HT1080 (cell line): ENCODE measurements around the gene AIG1. TPM values are rescaled to one million over a fixed set of nuclear protein-coding genes. Genes with fewer than 3 reads are reported as not detected.
"Not testable (repeated sequence)": the region's sequence is repeated elsewhere in the genome, so short reads cannot be mapped to it uniquely, and the experiment has no call there.

ENCODE experiments used
- DNase-seq: peaks from one replicate; pipeline ENCODE4 v3.0.0-alpha.2; 2015; ENCODE audit warnings: low read depth
- polyA plus RNA-seq, 2 experiments: library from polyadenylated mRNA; depleted of rRNA; stranded (reverse); fragments of >200 nt; gene quantifications; 2 replicates each; pipeline ENCODE4 v1.2.3, GENCODE V29; 2015
- total RNA-seq: library from RNA; depleted of rRNA; stranded (reverse); fragments of >200 nt; shearing (Covaris generic); gene quantifications from 2 replicates; pipeline ENCODE4 v1.2.3, GENCODE V29; 2014; rRNA removed

AIG1 gene
- 30.8 and 33.7 TPM in 2 replicates for total RNA-seq
- polyA plus RNA-seq (2015; cell fraction: cytosol; rRNA removed) = 63.1 and 77.8 TPM in 2 replicates
- polyA plus RNA-seq (2015; cell fraction: nucleus; rRNA removed) = 49.3 and 55.7 TPM in 2 replicates

- peak; percentile 5 for DNase-seq
Observed at GRCh38 chr6:143060806-143061596, at the start of gene AIG1. Gene AIG1, plus strand, starts transcription at chr6:143060889. Its CDS starts 37 bp downstream, at chr6:143060926.

GRCh38 chr6:143014764-143015163 is 45.9 kb upstream of the AIG1 start:
- DNase-seq = no peak

- DNase-seq = no peak
Observed at GRCh38 chr6:143015300-143015706, 45.4 kb upstream of the AIG1 start.

- no peak for DNase-seq
Observed at GRCh38 chr6:143018955-143019354, 41.7 kb upstream of the AIG1 start.

GRCh38 chr6:143020862-143021261 is 39.8 kb upstream of the AIG1 start:
- DNase-seq = not testable (repeated sequence)

GRCh38 chr6:143021543-143021942 is 39.1 kb upstream of the AIG1 start:
- no peak for DNase-seq

GRCh38 chr6:143022587-143022986 is 38.1 kb upstream of the AIG1 start:
- DNase-seq = no peak

GRCh38 chr6:143023695-143024094 is 37.0 kb upstream of the AIG1 start:
- no peak for DNase-seq

- DNase-seq = no peak
Observed at GRCh38 chr6:143024977-143025376, 35.7 kb upstream of the AIG1 start.

- peak; percentile 18 for DNase-seq
Observed at GRCh38 chr6:143026696-143027449, 33.8 kb upstream of the AIG1 start.

- DNase-seq = no peak
Observed at GRCh38 chr6:143034689-143035334, 25.9 kb upstream of the AIG1 start.

GRCh38 chr6:143037470-143037869 is 23.2 kb upstream of the AIG1 start:
- DNase-seq = no peak

GRCh38 chr6:143038833-143039232 is 21.9 kb upstream of the AIG1 start:
- no peak for DNase-seq

- DNase-seq = no peak
Observed at GRCh38 chr6:143039548-143039947, 21.1 kb upstream of the AIG1 start.

GRCh38 chr6:143040018-143040417 is 20.7 kb upstream of the AIG1 start:
- DNase-seq = no peak

GRCh38 chr6:143044345-143044744 is 16.3 kb upstream of the AIG1 start:
- DNase-seq = not testable (repeated sequence)

- no peak for DNase-seq
Observed at GRCh38 chr6:143049611-143050010, 11.1 kb upstream of the AIG1 start.

GRCh38 chr6:143050509-143050908 is 10.2 kb upstream of the AIG1 start:
- no peak for DNase-seq

GRCh38 chr6:143052282-143052681 is 8.4 kb upstream of the AIG1 start:
- DNase-seq = no peak

- DNase-seq = no peak
Observed at GRCh38 chr6:143053856-143054255, 6.8 kb upstream of the AIG1 start.

GRCh38 chr6:143054329-143054728 is 6.4 kb upstream of the AIG1 start:
- no peak for DNase-seq

- DNase-seq = no peak
Observed at GRCh38 chr6:143055213-143055612, 5.5 kb upstream of the AIG1 start.
